Measurements from ENCODE around the gene ARHGEF38.

ARHGEF38 gene

DNA sequence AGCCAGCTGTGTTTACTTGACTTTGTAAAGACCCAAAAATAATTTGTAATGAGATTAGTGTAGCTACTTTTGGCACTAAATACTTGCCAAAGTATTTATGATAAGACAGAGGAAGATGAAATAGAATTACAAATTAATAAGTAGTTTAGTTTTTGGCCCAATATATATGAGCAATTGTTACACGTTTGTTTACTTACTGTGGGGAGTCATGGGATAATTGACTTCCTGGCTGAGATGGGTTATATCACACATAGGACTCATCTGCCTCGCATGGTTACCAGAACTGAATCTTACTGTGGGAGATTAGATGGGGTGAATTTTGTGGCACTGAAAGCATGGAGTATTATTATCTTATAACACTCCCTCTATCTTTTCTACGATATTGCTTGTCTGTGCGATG is 89.4 kb downstream of the ARHGEF38 start:
- H3K27ac ChIP-seq (ENCODE audit: low read length, poor library complexity, severe bottlenecking) = no peak overlapping the region
- no peak overlapping the region for H3K4me2 ChIP-seq (ENCODE audit: low read length, poor library complexity, severe bottlenecking)
- H2BK12ac ChIP-seq (ENCODE audit: low read length in 2 of 2) = no peak overlapping the region
- WGBS = 79% methylated on average over 3 of the region's 4 CpGs
- H3K9ac ChIP-seq (ENCODE audit: low read length) = no peak overlapping the region
- no peak overlapping the region for H2AK5ac ChIP-seq (ENCODE audit: low read length, severe bottlenecking)
- H3K18ac ChIP-seq (ENCODE audit: low read depth in 1 of 2, low read length in 2 of 2) = no peak overlapping the region
- H3K27me3 ChIP-seq (ENCODE audit: control insufficient read depth in 1 of 2, insufficient read depth in 1 of 2, low read length in 2 of 2) = no peaks in the 10 kb centered on the region
- no peak for DNase-seq
- H3K4ac ChIP-seq (ENCODE audit: low read depth in 1 of 2, low read length in 2 of 2) = no peak overlapping the region
- H2BK5ac ChIP-seq (ENCODE audit: low read depth, low read length, poor library complexity, severe bottlenecking) = no peak overlapping the region
- no peaks in the 10 kb centered on the region for H3K79me1 ChIP-seq (replicated peaks; ENCODE audit: low read length, poor library complexity, severe bottlenecking)
- H3K4me3 ChIP-seq (ENCODE audit: insufficient read depth in 1 of 2, low read depth in 1 of 2, low read length in 2 of 2) = no peak overlapping the region
- H2BK15ac ChIP-seq (ENCODE audit: low read depth, poor library complexity, severe bottlenecking) = no peak overlapping the region
- no peak overlapping the region for H4K8ac ChIP-seq (ENCODE audit: low read length)
- no peak overlapping the region for H2AFZ ChIP-seq (ENCODE audit: low read depth, low read length)
- H3K4me1 ChIP-seq (ENCODE audit: control insufficient read depth, insufficient read depth, low read depth, low read length) = no peaks in the 10 kb centered on the region
- no peak overlapping the region for H3K14ac ChIP-seq (ENCODE audit: low read length in 2 of 2)
- H4K91ac ChIP-seq (ENCODE audit: low read length) = no peak overlapping the region
- H3K23ac ChIP-seq (ENCODE audit: low read length in 2 of 2) = no peak overlapping the region
- H3K9me3 ChIP-seq (ENCODE audit: control insufficient read depth, low read length) = no peaks in the 10 kb centered on the region
- no peak overlapping the region for H2BK120ac ChIP-seq (ENCODE audit: low read depth, low read length)
- H3K36me3 ChIP-seq (ENCODE audit: control insufficient read depth in 1 of 2, insufficient read depth in 2 of 2, low read depth in 1 of 2, low read length in 2 of 2) = no peaks in the 10 kb centered on the region

DNA sequence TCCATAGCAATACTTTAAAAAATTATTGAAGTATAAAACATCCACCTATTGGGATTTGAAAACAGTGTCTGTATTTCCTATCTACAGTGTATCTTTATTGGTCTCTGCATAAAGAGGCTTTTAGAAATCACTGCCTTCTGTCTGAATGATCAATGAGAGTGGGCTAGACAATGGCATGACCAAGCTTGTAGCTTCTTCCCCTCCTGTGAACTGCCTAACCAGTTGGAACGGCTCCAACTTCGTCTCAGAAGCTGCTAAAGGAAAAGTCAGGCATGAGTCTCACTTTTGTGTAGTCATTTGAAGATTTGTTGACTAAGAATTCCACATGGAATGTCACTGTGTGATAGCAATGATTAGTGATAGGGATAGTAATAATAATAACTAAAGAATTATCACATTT is 91.8 kb downstream of the ARHGEF38 start:
- 83% methylated on average over 2 of the region's 2 CpGs for WGBS
- no peak overlapping the region for H2BK5ac ChIP-seq (ENCODE audit: low read depth, low read length, poor library complexity, severe bottlenecking)
- H3K14ac ChIP-seq (ENCODE audit: low read length in 2 of 2) = no peak overlapping the region
- no peak overlapping the region for H4K91ac ChIP-seq (ENCODE audit: low read length)
- H3K79me1 ChIP-seq (replicated peaks; ENCODE audit: low read length, poor library complexity, severe bottlenecking) = no peaks in the 10 kb centered on the region
- no peaks in the 10 kb centered on the region for H3K4me1 ChIP-seq (ENCODE audit: control insufficient read depth, insufficient read depth, low read depth, low read length)
- no peaks in the 10 kb centered on the region for H3K27me3 ChIP-seq (ENCODE audit: control insufficient read depth in 1 of 2, insufficient read depth in 1 of 2, low read length in 2 of 2)
- H2BK120ac ChIP-seq (ENCODE audit: low read depth, low read length) = no peak overlapping the region
- no peak overlapping the region for H3K4me3 ChIP-seq (ENCODE audit: insufficient read depth in 1 of 2, low read depth in 1 of 2, low read length in 2 of 2)
- H3K9me3 ChIP-seq (ENCODE audit: control insufficient read depth, low read length) = no peaks in the 10 kb centered on the region
- H3K23ac ChIP-seq (ENCODE audit: low read length in 2 of 2) = no peak overlapping the region
- no peak overlapping the region for H3K4me2 ChIP-seq (ENCODE audit: low read length, poor library complexity, severe bottlenecking)
- no peak overlapping the region for H2BK12ac ChIP-seq (ENCODE audit: low read length in 2 of 2)
- no peak overlapping the region for H3K9ac ChIP-seq (ENCODE audit: low read length)
- H3K27ac ChIP-seq (ENCODE audit: low read length, poor library complexity, severe bottlenecking) = no peak overlapping the region
- no peak overlapping the region for H2AK5ac ChIP-seq (ENCODE audit: low read length, severe bottlenecking)
- no peak overlapping the region for H3K4ac ChIP-seq (ENCODE audit: low read depth in 1 of 2, low read length in 2 of 2)
- H3K36me3 ChIP-seq (ENCODE audit: control insufficient read depth in 1 of 2, insufficient read depth in 2 of 2, low read depth in 1 of 2, low read length in 2 of 2) = no peaks in the 10 kb centered on the region
- no peak overlapping the region for H2BK15ac ChIP-seq (ENCODE audit: low read depth, poor library complexity, severe bottlenecking)
- no peak for DNase-seq
- H3K18ac ChIP-seq (ENCODE audit: low read depth in 1 of 2, low read length in 2 of 2) = no peak overlapping the region
- no peak overlapping the region for H4K8ac ChIP-seq (ENCODE audit: low read length)
- no peak overlapping the region for H2AFZ ChIP-seq (ENCODE audit: low read depth, low read length)

- Histone ChIP-seq H3K23ac (ENCODE audit: low read length in 2 of 2) (no peak overlapping the region), H3K4me2 (ENCODE audit: low read length, poor library complexity, severe bottlenecking) (no peak overlapping the region), H2BK120ac (ENCODE audit: low read depth, low read length) (no peak overlapping the region), H2AFZ (ENCODE audit: low read depth, low read length) (no peak overlapping the region), H3K4me3 (ENCODE audit: insufficient read depth in 1 of 2, low read depth in 1 of 2, low read length in 2 of 2) (no peak overlapping the region), H3K4ac (ENCODE audit: low read depth in 1 of 2, low read length in 2 of 2) (no peak overlapping the region), H2BK12ac (ENCODE audit: low read length in 2 of 2) (no peak overlapping the region), H3K79me1 (replicated peaks; ENCODE audit: low read length, poor library complexity, severe bottlenecking) (no peaks in the 10 kb centered on the region), H3K4me1 (ENCODE audit: control insufficient read depth, insufficient read depth, low read depth, low read length) (no peaks in the 10 kb centered on the region), H3K36me3 (ENCODE audit: control insufficient read depth in 1 of 2, insufficient read depth in 2 of 2, low read depth in 1 of 2, low read length in 2 of 2) (no peaks in the 10 kb centered on the region), H2AK5ac (ENCODE audit: low read length, severe bottlenecking) (no peak overlapping the region), H3K9me3 (ENCODE audit: control insufficient read depth, low read length) (no peaks in the 10 kb centered on the region), H4K8ac (ENCODE audit: low read length) (no peak overlapping the region), H2BK15ac (ENCODE audit: low read depth, poor library complexity, severe bottlenecking) (no peak overlapping the region), H4K91ac (ENCODE audit: low read length) (no peak overlapping the region), H3K14ac (ENCODE audit: low read length in 2 of 2) (no peak overlapping the region), H2BK5ac (ENCODE audit: low read depth, low read length, poor library complexity, severe bottlenecking) (no peak overlapping the region), H3K18ac (ENCODE audit: low read depth in 1 of 2, low read length in 2 of 2) (no peak overlapping the region), H3K9ac (ENCODE audit: low read length) (no peak overlapping the region), H3K27ac (ENCODE audit: low read length, poor library complexity, severe bottlenecking) (no peak overlapping the region), H3K27me3 (ENCODE audit: control insufficient read depth in 1 of 2, insufficient read depth in 1 of 2, low read length in 2 of 2) (no peaks in the 10 kb centered on the region)
- DNase-seq = no peak
- WGBS = 41% methylated on average over 1 of the region's 1 CpG
Measured at GRCh38 chr4:105645440-105645839, 93.0 kb downstream of the ARHGEF38 start.

DNA sequence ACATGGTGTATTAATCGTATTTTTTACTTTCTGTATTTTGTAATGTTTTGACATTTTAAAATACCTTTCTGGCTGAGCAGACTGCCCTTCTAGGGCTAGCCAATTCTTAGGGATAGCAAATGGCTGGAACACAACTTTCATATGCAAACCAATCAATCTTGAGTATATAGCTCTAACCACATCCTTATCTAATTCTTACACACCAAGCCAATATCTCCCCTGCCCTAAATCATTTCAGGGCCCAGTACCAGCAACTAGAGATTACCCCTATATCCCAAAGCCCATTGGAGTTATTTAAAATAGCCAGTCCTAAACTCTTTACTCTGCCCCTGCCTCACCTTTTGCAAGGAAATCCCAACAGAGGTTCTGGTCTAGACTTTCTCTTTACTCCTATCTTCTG is 97.8 kb downstream of the ARHGEF38 start:
- Histone ChIP-seq H2BK5ac (ENCODE audit: low read depth, low read length, poor library complexity, severe bottlenecking) (no peak overlapping the region), H3K27ac (ENCODE audit: low read length, poor library complexity, severe bottlenecking) (no peak overlapping the region), H3K18ac (ENCODE audit: low read depth in 1 of 2, low read length in 2 of 2) (no peak overlapping the region), H3K4me3 (ENCODE audit: insufficient read depth in 1 of 2, low read depth in 1 of 2, low read length in 2 of 2) (no peak overlapping the region), H2AK5ac (ENCODE audit: low read length, severe bottlenecking) (no peak overlapping the region), H3K9ac (ENCODE audit: low read length) (no peak overlapping the region), H3K4ac (ENCODE audit: low read depth in 1 of 2, low read length in 2 of 2) (no peak overlapping the region), H4K8ac (ENCODE audit: low read length) (no peak overlapping the region), H2AFZ (ENCODE audit: low read depth, low read length) (no peak overlapping the region), H3K4me1 (ENCODE audit: control insufficient read depth, insufficient read depth, low read depth, low read length) (peaks cover 2% of the 10 kb centered on the region), H2BK15ac (ENCODE audit: low read depth, poor library complexity, severe bottlenecking) (no peak overlapping the region), H3K27me3 (ENCODE audit: control insufficient read depth in 1 of 2, insufficient read depth in 1 of 2, low read length in 2 of 2) (peaks cover 0 to 5% of the 10 kb centered on the region in 2 experiments), H3K36me3 (ENCODE audit: control insufficient read depth in 1 of 2, insufficient read depth in 2 of 2, low read depth in 1 of 2, low read length in 2 of 2) (no peaks in the 10 kb centered on the region), H2BK12ac (ENCODE audit: low read length in 2 of 2) (no peak overlapping the region), H3K79me1 (replicated peaks; ENCODE audit: low read length, poor library complexity, severe bottlenecking) (no peaks in the 10 kb centered on the region), H4K91ac (ENCODE audit: low read length) (no peak overlapping the region), H3K9me3 (ENCODE audit: control insufficient read depth, low read length) (no peaks in the 10 kb centered on the region), H3K23ac (ENCODE audit: low read length in 2 of 2) (no peak overlapping the region), H2BK120ac (ENCODE audit: low read depth, low read length) (no peak overlapping the region), H3K14ac (ENCODE audit: low read length in 2 of 2) (no peak overlapping the region), H3K4me2 (ENCODE audit: low read length, poor library complexity, severe bottlenecking) (no peak overlapping the region)
- no CpG with 5 or more reads among the region's 1 CpG for WGBS
- no peak for DNase-seq
